DMS 273 (cell line): ENCODE data around the gene SNIP1.
"Not testable (repeated sequence)": the region's sequence is repeated elsewhere in the genome, so short reads cannot be mapped to it uniquely, and the experiment has no call there.

Experiments
- DNase-seq: peaks from one replicate; lab custom pipeline; 2025; ENCODE audit not compliant: unreplicated experiment; lab: John Stamatoyannopoulos, UW

SNIP1 gene

GRCh38 chr1:37553927-37554808, at the start of gene SNIP1:
Gene SNIP1, minus strand, starts transcription at chr1:37554293. Its CDS starts 64 bp downstream, at chr1:37554229.
- peak; percentile 96 for DNase-seq

- peak; percentile 69 for DNase-seq
Observed at GRCh38 chr1:37602750-37603694, 48.9 kb upstream of the SNIP1 start.

DNA sequence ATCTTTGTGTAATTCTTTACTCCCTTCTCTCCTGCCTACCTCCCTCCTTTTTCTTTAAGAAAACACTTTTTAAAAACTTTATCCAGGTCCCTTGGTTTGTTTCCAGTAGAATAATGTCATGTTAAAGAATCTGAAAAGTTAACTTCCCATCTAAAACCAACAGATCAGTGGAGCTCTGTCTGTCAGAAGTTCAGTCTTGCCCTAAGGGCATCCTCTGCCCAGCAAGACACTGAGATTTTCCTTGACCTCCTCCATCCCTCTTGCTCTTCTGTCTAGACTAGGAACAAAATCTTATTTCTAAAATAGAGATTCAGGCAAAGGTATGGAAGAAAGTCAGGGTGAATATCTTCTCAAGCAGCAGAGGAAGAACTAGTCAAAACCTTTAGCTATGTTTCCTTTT, 47.3 kb upstream of the SNIP1 start:
- DNase-seq: no peak

GRCh38 chr1:37599940-37600339, 45.8 kb upstream of the SNIP1 start:
- DNase-seq: no peak

- DNase-seq: no peak
Observed at GRCh38 chr1:37596182-37596667, 42.1 kb upstream of the SNIP1 start.

- DNase-seq: peak; percentile 99
Observed at GRCh38 chr1:37595440-37596181, 41.5 kb upstream of the SNIP1 start, which contains the start of gene GNL2. Gene GNL2, minus strand, starts transcription at chr1:37595937. Its CDS starts 115 bp downstream, at chr1:37595822.

DNA sequence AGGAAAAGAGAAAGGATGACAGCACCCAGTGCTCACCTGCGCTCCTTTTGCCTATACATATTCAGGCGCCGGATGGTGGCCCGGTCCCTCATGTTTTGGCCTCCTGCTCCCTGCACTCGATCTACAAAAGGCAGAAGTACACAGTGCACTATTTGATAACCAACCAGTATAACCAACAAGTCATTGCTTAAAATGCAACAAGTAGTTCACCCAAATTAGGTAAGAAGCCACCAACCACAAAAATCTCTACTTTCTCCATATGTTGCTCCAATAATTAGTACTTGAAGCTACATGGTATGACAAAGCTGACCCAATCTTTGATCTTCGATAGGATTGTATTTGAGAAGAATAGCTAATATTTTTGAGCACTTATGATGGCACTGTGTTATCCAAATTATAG, 39.6 kb upstream of the SNIP1 start:
- DNase-seq: no peak

DNA sequence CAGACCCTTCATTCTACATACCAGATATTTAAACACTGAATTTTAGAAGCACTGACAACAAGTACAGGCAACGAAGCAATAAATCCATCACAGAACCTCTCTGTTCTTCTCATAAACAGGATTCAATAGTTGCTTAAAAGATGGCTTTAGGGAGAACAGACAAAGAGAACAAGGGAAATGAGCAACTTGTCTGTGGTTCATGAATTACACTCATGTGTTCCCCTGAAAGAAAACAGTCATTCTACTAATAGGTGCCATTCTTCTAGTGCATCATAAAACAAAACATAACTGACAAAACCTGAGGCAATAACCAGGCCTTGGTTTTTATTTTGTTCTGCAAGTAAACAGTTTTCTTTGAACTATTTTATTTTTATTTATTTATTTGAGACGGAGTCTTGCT, 34.8 kb upstream of the SNIP1 start:
- no peak for DNase-seq

GRCh38 chr1:37584544-37584943, 30.5 kb upstream of the SNIP1 start:
- not testable (repeated sequence) for DNase-seq

- no peak for DNase-seq
Observed at GRCh38 chr1:37575692-37576091, 21.6 kb upstream of the SNIP1 start.

DNA sequence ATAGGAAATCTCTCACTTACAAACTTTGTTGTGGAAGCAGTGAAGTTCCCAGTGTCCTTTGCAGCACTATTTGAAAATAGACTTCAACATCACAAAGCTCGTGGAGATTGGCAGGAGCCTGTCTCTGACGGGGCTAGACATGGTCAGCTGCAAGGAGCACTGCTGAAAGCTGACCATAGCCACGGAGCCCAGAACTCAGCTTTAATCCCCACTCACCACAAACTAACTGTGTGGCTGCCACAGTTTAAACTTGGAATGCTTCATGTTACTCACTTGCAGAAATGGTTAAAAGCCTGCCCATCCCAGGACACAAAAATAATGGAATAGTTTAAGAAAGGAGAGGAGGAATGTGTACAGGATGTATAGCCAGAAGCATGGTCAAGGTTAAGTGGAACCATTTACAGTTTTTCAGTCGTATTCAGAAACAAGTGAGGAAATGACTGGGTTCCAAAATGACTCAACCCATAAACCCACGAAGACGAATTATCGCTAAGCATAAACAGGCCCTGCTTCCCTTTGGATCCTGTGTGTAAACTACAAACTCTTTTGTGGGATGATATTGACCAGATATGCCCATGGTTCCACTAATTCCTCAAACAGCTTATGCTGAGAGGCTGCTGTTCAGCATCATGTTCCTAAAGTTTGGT, 20.9 kb upstream of the SNIP1 start:
- DNase-seq: no peak

- DNase-seq: no peak
Observed at GRCh38 chr1:37570528-37571334, 16.6 kb upstream of the SNIP1 start.

DNA sequence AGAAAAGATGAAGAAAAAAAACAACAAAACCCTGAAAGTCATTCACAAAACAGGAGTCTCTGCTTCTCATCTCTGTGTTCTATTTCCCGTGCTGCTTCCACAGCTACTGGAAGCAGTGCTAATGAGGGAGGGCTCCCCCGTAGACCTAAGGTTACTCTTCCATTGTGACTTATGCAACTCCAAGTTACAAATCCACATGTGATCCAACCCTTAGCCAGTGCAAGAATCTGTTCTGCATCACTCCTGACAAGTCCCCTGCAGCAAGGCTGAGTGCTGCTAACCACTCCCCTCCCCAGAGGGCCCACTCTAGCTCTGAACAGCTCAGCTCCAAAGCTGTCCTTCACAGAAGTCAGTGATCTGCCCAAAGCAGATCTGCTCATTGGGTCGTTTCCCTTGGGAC, 12.9 kb upstream of the SNIP1 start:
- DNase-seq: no peak

DNA sequence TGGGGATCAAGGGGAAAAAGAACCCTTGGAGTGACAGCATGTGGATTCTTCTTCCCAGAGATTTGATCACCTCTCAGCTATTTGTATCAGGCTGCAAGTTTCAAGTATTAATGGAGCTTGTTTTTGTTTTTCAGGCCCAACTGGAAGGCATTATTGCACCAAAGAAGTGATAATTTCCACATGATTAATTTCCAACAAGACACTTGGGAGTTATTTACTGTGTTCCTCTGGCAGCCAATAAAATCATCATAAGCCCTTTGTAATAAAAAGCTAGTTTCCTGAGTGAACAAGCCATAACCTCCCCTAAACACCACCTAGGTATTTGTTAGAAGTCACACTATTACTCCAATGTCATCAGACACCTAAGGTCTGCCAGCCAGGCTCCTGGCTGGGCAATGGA, 10.8 kb upstream of the SNIP1 start:
- no peak for DNase-seq

GRCh38 chr1:37562984-37563383, 8.9 kb upstream of the SNIP1 start:
- no peak for DNase-seq

GRCh38 chr1:37561133-37562132, 7.3 kb upstream of the SNIP1 start:
- peak; percentile 29 for DNase-seq

DNA sequence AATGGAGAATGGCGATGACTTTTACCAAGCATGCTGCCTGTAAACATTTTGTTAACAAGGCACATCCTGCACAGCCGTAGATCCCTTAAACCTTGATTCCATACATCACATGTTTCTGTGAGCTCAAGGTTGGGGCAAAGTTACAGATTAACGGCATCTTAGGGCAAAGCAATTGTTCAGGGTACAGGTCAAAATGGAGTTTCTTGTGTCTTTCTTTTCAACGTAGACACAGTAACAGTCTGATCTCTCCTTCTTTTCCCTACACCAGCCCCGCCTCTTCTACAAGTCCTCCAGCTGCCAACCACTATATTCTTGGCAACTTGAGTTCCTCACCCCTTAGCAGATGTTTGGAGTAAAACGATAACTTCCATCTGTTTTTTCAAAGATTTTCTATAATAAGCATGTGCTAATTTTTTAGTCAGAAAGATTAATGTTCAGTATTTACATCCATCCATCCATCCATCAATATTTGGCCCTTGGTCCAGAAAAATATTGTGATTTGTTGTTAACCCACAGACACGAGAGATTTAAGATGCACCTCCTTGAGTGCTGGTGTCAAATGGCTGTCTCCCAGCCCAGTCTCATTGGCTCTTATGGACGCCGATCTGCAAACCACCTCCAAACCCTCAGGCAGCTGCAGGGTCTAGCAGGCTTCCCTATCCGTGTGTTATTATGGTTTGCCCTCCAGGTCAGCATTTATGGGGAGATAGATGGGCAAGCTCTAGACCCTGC, 6.5 kb upstream of the SNIP1 start:
- DNase-seq: peak; percentile 89

GRCh38 chr1:37559957-37560379, 5.9 kb upstream of the SNIP1 start:
- not testable (repeated sequence) for DNase-seq
